H1 (cell line): ENCODE measurements around the gene OR14I1. TPM values are rescaled to one million over a fixed set of nuclear protein-coding genes. Genes with fewer than 3 reads are reported as not detected.
"Not testable (repeated sequence)": the region's sequence is repeated elsewhere in the genome, so short reads cannot be mapped to it uniquely, and the experiment has no call there.

Experiments used
- CTCF ChIA-PET: fragments of 300-600 bp; sonication (Branson Sonifier 250); formaldehyde crosslinking; loops from one replicate; lab custom pipeline; 2021; ENCODE audit not compliant: partially characterized antibody; lab: Charles Lee
- POLR2A ChIA-PET: fragments of 300-600 bp; sonication (Branson Sonifier 250); formaldehyde crosslinking; loops from one replicate; lab custom pipeline; 2021; ENCODE audit warnings: inconsistent platforms; ENCODE audit not compliant: partially characterized antibody; lab: Charles Lee
- DNase-seq, 2 experiments: peaks; one replicate each; pipeline versions ENCODE4 v3.0.0 to v3.0.0-alpha.2; 2010 to 2022; ENCODE audit warnings: low spot score in 2 of 2, low read depth in 1 of 2, mixed read lengths in 1 of 2
- FAIRE-seq: peaks from 2 replicates; lab custom pipeline; 2011; peaks lifted over from hg19 to GRCh38; lab: Jason Lieb, UNC
- H2AFZ ChIP-seq: 2 replicates; pipeline ENCODE4 v1.8.1; 2012; ENCODE audit warnings: low read length, inconsistent platforms
- H2AK5ac ChIP-seq: 2 replicates; pipeline ENCODE4 v1.6.1; 2013; ENCODE audit warnings: low read depth, low read length
- H2BK120ac ChIP-seq: replicated peaks from 2 replicates; pipeline ENCODE3; 2013; ENCODE audit warnings: low read depth, low read length, inconsistent platforms
- H2BK12ac ChIP-seq: 2 replicates; pipeline ENCODE4 v1.6.1; 2013; ENCODE audit warnings: low read depth, low read length
- H2BK15ac ChIP-seq: 2 replicates; pipeline ENCODE4 v1.6.1; 2013; ENCODE audit warnings: low read length
- H2BK20ac ChIP-seq: 2 replicates; pipeline ENCODE4 v1.6.1; 2013; ENCODE audit warnings: low read length
- H2BK5ac ChIP-seq: 2 replicates; pipeline ENCODE4 v1.6.1; 2013; ENCODE audit warnings: low read depth, low read length
- H3K14ac ChIP-seq: 2 replicates; pipeline ENCODE4 v1.6.1; 2013; ENCODE audit warnings: inconsistent platforms; ENCODE audit not compliant: insufficient read length
- H3K18ac ChIP-seq: 2 replicates; pipeline ENCODE4 v1.6.1; 2013; ENCODE audit warnings: low read length; ENCODE audit errors: extremely low read depth
- H3K23ac ChIP-seq: 2 replicates; pipeline ENCODE4 v1.6.1; 2013; ENCODE audit warnings: inconsistent platforms; ENCODE audit not compliant: insufficient read length
- H3K23me2 ChIP-seq: 2 replicates; pipeline ENCODE4 v1.6.1; 2013; ENCODE audit warnings: low read depth, low read length
- H3K27ac ChIP-seq: 2 replicates; pipeline ENCODE4 v1.6.1; 2011; ENCODE audit warnings: low read depth, low read length, inconsistent platforms
- H3K27me3 ChIP-seq, 4 experiments: replicated peaks in 1 of 4; 1 replicate in 1 of 4; 2 replicates in 3 of 4; pipeline versions ENCODE4 v1.6.1 to v1.8.1; 2011 to 2013; ENCODE audit warnings: low read length in 3 of 4, mild to moderate bottlenecking in 3 of 4, inconsistent platforms in 2 of 4, mixed read lengths in 2 of 4, moderate library complexity in 1 of 4; ENCODE audit not compliant: control insufficient read depth in 3 of 4, insufficient read depth in 3 of 4; ENCODE audit errors: extremely low read depth in 1 of 4
- H3K36me3 ChIP-seq, 4 experiments: 2 replicates each; pipeline versions ENCODE4 v1.6.1 to v1.8.1; 2011 to 2013; ENCODE audit warnings: mild to moderate bottlenecking in 4 of 4, low read length in 3 of 4, moderate library complexity in 2 of 4, control low read depth in 1 of 4, inconsistent platforms in 1 of 4; ENCODE audit not compliant: insufficient read depth in 4 of 4, control insufficient read depth in 2 of 4
- H3K4ac ChIP-seq: replicated peaks from 2 replicates; pipeline ENCODE3; 2013; ENCODE audit warnings: low read length, low read depth, mixed read lengths, inconsistent platforms; ENCODE audit not compliant: insufficient read length
- H3K4me1 ChIP-seq, 4 experiments: replicated peaks in 1 of 4; 1 replicate in 1 of 4; 2 replicates in 3 of 4; pipeline versions ENCODE4 v1.6.1 to v1.8.1; 2011 to 2013; ENCODE audit warnings: low read length in 3 of 4, inconsistent platforms in 2 of 4, mixed read lengths in 1 of 4; ENCODE audit not compliant: insufficient read depth in 4 of 4, control insufficient read depth in 3 of 4
- H3K4me2 ChIP-seq, 2 experiments: 2 replicates each; pipeline versions ENCODE4 v1.6.1 to v1.8.1; 2011 to 2013; ENCODE audit warnings: low read depth in 2 of 2, low read length in 2 of 2, control low read depth in 1 of 2, inconsistent platforms in 1 of 2, mild to moderate bottlenecking in 1 of 2; ENCODE audit not compliant: insufficient read depth in 1 of 2
- H3K4me3 ChIP-seq, 4 experiments: fragments of 200-600, 300-600 bp in 1 of 4; sonication (generic), shearing (Covaris generic), sonication (Bioruptor Twin) in 1 of 4; 2 replicates each; pipeline versions ENCODE4 v1.5.1 to v1.8.1; 2011 to 2016; ENCODE audit warnings: low read length in 4 of 4, low read depth in 3 of 4, control low read depth in 2 of 4, inconsistent platforms in 2 of 4, mild to moderate bottlenecking in 2 of 4, mixed read lengths in 1 of 4, moderate library complexity in 1 of 4; ENCODE audit not compliant: insufficient read depth in 2 of 4; ENCODE audit errors: extremely low read depth in 1 of 4
- H3K56ac ChIP-seq: replicated peaks from 2 replicates; pipeline ENCODE3; 2013; ENCODE audit warnings: low read depth, mild to moderate bottlenecking, mixed read lengths, low read length, inconsistent platforms; ENCODE audit not compliant: insufficient read length
- H3K79me1 ChIP-seq: 2 replicates; pipeline ENCODE4 v1.6.1; 2013; ENCODE audit warnings: low read depth, low read length, control low read depth
- H3K79me2 ChIP-seq, 2 experiments: 2 replicates each; pipeline versions ENCODE4 v1.6.1 to v1.8.1; 2012 to 2013; ENCODE audit warnings: low read length in 2 of 2, mild to moderate bottlenecking in 2 of 2, inconsistent platforms in 1 of 2; ENCODE audit not compliant: insufficient read depth in 2 of 2, control insufficient read depth in 1 of 2
- H3K9ac ChIP-seq, 4 experiments: replicated peaks in 1 of 4; 1 replicate in 1 of 4; 2 replicates in 3 of 4; pipeline versions ENCODE4 v1.6.1 to v1.8.1; 2011 to 2013; ENCODE audit warnings: low read depth in 3 of 4, low read length in 3 of 4, control low read depth in 2 of 4, mild to moderate bottlenecking in 2 of 4, moderate library complexity in 2 of 4, inconsistent platforms in 1 of 4; ENCODE audit errors: extremely low read depth in 1 of 4
- H3K9me3 ChIP-seq, 2 experiments: 2 replicates each; pipeline versions ENCODE4 v1.6.1 to v1.8.1; 2012 to 2013; ENCODE audit warnings: mild to moderate bottlenecking in 2 of 2, moderate library complexity in 2 of 2, control low read depth in 1 of 2, inconsistent platforms in 1 of 2, low read depth in 1 of 2, low read length in 1 of 2, mixed read lengths in 1 of 2; ENCODE audit not compliant: insufficient read depth in 2 of 2
- H4K20me1 ChIP-seq, 2 experiments: replicated peaks in 1 of 2; 2 replicates each; pipeline versions ENCODE3 to v1.8.1; 2011 to 2013; ENCODE audit warnings: inconsistent platforms in 2 of 2, low read length in 2 of 2, mild to moderate bottlenecking in 1 of 2; ENCODE audit not compliant: insufficient read depth in 2 of 2, control insufficient read depth in 1 of 2
- H4K5ac ChIP-seq: 2 replicates; pipeline ENCODE4 v1.6.1; 2013; ENCODE audit warnings: low read length, low read depth, mixed read lengths, inconsistent platforms; ENCODE audit not compliant: insufficient read length
- H4K8ac ChIP-seq: 2 replicates; pipeline ENCODE4 v1.8.0; 2013; ENCODE audit warnings: mild to moderate bottlenecking, moderate library complexity, low read length, inconsistent platforms; ENCODE audit not compliant: insufficient read depth; ENCODE audit errors: extremely low read depth
- H4K91ac ChIP-seq: replicated peaks from 2 replicates; pipeline ENCODE3; 2013; ENCODE audit warnings: low read length, mixed read lengths, inconsistent platforms; ENCODE audit not compliant: insufficient read length
- WGBS, 2 experiments: shearing (Covaris generic) in 1 of 2; methylation state at CpG; one replicate each; pipeline versions ENCODE4 v1.1.6 to v1.1.7; 2013 to 2015; ENCODE audit warnings: low lambda C conversion rate in 2 of 2, mixed read lengths in 2 of 2, inconsistent platforms in 1 of 2, low coverage in 1 of 2, missing lambda C conversion rate in 1 of 2; ENCODE audit not compliant: insufficient replicate concordance in 2 of 2, insufficient coverage in 1 of 2, insufficient read length in 1 of 2; ENCODE audit errors: extremely low coverage in 1 of 2, missing lambda C conversion rate in 1 of 2; 5-methylcytosine and 5-hydroxymethylcytosine counted together
- polyA plus RNA-seq, 7 experiments: library from polyadenylated mRNA; depleted of rRNA in 3 of 7; stranded (reverse) in 5 of 7; unstranded in 2 of 7; fragments of >200 nt in 5 of 7; fragments of 200-250 nt in 2 of 7; gene quantifications; 1 replicate in 5 of 7; 2 replicates in 1 of 7; 4 replicates in 1 of 7; pipeline versions ENCODE4 v1.2.1 to v1.2.3, GENCODE V29; 2011 to 2013; ENCODE audit warnings: missing spikeins in 2 of 7, mixed read lengths in 2 of 7
- total RNA-seq: library from RNA; stranded (reverse); fragmentation: NEBNext Ultra II Directional; extraction: Animal tissue kit (Norgen Biotek cat#: 25700); gene quantifications from 2 replicates; pipeline ENCODE4 v1.2.1, GENCODE V29; 2021

OR14I1 gene
- total and polyA plus RNA-seq, 2 of the 8 experiments (the other 6 are each of a cell fraction or from before 2014, with no cell fraction given), result not detected

DNA sequence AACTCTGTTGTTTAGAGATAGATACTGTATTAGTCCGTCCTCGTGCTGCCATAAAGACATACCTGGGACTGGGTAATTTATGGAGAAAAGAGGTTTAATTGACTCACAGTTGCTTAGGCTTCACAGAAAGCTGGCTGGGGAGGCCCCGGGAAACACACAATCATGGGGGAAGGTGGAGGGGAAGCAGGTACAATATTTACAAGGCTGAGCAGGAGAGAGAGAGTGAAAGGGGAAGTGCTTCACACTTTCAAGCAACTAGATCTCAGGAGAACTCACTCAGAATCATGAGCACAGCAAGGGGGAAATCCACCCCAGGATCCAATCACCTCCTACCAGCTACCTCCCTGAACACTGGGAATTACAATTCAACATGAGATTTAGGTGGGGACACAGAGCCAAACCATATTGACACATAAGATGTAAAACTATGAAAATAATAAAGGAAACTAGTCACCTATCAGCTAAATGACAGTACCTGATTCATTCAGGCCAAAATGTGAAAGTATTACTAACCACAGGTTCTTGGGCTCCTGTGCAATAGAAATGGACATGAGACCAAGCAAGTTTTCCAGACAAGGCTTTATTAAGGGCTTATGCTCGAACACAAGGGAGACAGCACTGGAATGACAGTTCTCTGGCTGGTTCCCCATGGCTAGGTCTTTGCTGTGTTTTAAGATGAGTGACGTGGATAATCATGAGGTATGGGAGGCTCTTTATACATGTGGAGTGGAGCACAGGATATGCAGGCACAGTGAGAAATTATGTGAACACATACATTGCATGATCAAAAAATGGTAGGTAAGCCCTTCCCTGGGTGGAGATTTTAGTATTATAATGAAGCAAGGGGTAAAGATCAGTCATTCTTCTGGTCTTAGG, 38.9 kb downstream of the OR14I1 start:
- 78% methylated on average over 5 of the region's 5 CpGs; no CpG with 5 or more reads in 1 of the 2 experiments for WGBS, 2 experiments
- H4K5ac ChIP-seq, H3K4me3 ChIP-seq, CTCF ChIA-PET, H3K4me1 ChIP-seq, H3K79me2 ChIP-seq, H2BK12ac ChIP-seq, POLR2A ChIA-PET, H3K56ac ChIP-seq, H4K20me1 ChIP-seq, H3K36me3 ChIP-seq, H3K23me2 ChIP-seq, H3K4ac ChIP-seq, H3K27ac ChIP-seq, H3K23ac ChIP-seq, H3K79me1 ChIP-seq, DNase-seq, H2BK15ac ChIP-seq, H3K14ac ChIP-seq, H2BK20ac ChIP-seq, H2AFZ ChIP-seq, H2BK5ac ChIP-seq, H3K27me3 ChIP-seq, H2AK5ac ChIP-seq, H3K18ac ChIP-seq, H4K91ac ChIP-seq, H4K8ac ChIP-seq, H3K4me2 ChIP-seq, H3K9ac ChIP-seq, FAIRE-seq, H2BK120ac ChIP-seq: not testable (repeated sequence)
- peaks cover 9 to 32% of the 10 kb centered on the region in 2 experiments; a peak in 3 of 4 replicates for H3K9me3 ChIP-seq
